GM21717 (cell line): ENCODE data around the gene DCBLD1.
A peak's percentile ranks its signal among the peaks of the same experiment; 100 is the strongest.
"Not testable (repeated sequence)": the region's sequence is repeated elsewhere in the genome, so short reads cannot be mapped to it uniquely, and the experiment has no call there.

Experiments used
- ATAC-seq: cut with Tn5 transposase; IDR thresholded peaks from one replicate; pipeline ENCODE4 v1.9.1; 2021; ENCODE audit warnings: mild to moderate bottlenecking, moderate library complexity; ENCODE audit not compliant: unreplicated experiment

The DCBLD1 gene

GRCh38 chr6:117496383-117496990 is 14.0 kb downstream of the DCBLD1 start:
- ATAC-seq: peak; percentile 48

- ATAC-seq: no peak
Observed at GRCh38 chr6:117497237-117497636, 14.8 kb downstream of the DCBLD1 start.

GRCh38 chr6:117498159-117498558 is 15.7 kb downstream of the DCBLD1 start:
- peak; percentile 60 for ATAC-seq

GRCh38 chr6:117501722-117502121 is 19.2 kb downstream of the DCBLD1 start:
- ATAC-seq: no peak

DNA sequence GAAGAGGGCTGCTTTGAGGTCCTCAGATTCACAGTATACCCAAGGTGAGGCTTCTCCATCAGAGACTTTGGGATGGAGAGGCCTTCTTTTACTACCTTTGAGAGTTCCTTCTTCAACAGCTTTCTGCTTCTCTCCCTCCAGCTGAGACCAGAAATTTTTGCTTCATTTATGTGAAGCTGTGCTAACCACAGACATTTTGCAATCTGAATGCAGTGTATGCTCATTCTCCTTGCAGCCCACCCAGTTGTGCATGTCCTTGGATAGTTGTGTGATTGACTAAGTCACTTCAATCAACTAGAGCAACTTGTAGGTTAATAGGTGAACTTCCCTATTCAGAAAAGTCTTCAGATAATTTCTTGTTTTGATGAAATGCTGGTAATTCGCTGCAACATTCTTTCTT is 20.1 kb downstream of the DCBLD1 start:
- no peak for ATAC-seq

DNA sequence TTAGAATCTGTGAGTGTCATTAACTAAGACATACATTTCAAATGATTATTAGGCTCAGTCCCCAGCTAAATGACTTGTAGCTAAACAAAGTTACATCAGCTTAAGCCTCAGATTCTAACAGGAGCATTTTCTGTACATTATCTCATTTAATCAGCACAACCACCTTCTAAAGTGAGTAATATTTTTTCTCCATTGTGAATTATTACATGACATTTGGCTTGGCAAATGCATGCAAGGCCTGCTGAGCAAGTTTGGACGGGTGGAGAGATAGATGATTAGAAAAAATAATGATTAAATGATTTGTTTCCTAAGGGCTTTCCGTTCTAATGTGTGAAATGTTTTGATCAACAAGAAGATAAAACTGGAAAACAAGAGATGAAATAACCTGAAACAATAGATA is 20.7 kb downstream of the DCBLD1 start:
- ATAC-seq: no peak

DNA sequence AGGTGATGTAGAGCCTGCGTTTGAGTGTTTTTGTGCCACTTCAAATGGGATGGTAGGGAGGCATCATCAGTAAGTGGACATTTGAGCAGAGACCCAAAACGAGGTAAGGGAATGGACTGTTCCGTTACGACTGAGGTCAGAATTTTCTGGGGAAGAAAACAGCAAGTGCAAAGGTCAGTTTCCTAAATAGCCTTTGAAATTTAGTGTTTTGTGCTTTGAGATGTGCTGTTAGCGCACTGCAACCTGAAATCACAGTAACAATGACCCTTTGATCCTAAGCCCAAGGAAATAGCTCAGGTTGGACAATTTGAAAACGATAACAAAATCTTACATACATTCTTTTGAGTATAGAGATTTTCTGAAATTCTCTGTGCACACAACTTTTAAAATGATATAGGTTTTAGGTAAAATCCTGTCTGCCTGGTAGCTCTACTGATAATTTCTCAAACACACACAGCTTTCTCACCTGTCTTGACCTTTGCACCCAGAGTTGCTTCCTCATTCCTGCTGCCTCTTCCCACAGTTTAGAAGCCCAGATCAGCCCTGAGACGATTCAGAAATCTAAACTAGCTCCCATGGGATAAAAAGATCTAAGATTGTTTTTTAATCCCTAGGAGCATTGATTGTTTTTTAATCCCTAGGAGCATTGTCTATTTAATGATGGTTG is 22.1 kb downstream of the DCBLD1 start:
- ATAC-seq: no peak

DNA sequence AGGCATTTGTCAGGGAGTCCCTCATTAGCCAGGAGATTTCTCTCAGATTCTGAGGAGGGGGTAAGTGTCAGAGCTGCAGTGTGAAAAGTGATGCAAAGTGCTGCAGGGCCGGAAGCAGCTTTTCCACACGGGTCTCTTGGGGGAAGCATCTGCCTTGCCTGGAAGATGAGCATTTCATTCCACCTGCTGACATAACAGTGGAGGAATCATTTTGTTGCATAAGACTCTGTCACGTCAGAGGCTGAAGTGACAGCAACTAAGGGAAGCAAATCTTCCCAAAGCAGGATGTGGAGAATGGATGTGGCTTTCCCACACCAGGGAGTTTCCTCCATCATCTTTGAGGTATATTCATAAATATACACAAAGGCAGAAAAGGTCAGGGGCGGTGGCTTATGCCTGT is 22.8 kb downstream of the DCBLD1 start:
- ATAC-seq: no peak

- no peak for ATAC-seq
Observed at GRCh38 chr6:117506180-117506835, 23.8 kb downstream of the DCBLD1 start.

GRCh38 chr6:117506907-117507306 is 24.4 kb downstream of the DCBLD1 start:
- ATAC-seq: no peak

DNA sequence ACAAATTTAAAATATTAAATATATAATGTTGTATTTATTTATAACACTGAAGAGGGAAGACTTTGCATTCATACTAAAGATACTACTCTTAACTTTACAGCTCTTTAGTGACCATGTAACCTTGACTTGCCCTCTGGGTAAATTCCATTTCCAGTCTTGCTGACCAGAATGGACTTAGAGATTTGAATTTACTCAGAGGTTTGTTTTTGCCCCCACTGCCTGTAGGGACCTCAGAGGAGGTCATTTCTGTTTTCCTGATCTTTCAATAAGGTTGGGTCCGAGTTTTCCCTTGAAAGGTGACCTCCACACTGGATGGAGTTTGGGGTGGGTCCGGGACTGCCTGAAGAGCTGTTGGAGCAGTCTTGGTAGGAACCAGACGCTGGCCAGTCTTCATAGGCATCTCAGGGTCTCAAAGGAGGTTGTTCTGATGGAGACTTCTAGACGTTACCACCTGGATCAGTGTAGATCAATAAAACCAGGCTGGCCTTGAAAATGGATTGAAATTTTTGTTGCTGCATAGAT is 26.0 kb downstream of the DCBLD1 start:
- no peak for ATAC-seq

DNA sequence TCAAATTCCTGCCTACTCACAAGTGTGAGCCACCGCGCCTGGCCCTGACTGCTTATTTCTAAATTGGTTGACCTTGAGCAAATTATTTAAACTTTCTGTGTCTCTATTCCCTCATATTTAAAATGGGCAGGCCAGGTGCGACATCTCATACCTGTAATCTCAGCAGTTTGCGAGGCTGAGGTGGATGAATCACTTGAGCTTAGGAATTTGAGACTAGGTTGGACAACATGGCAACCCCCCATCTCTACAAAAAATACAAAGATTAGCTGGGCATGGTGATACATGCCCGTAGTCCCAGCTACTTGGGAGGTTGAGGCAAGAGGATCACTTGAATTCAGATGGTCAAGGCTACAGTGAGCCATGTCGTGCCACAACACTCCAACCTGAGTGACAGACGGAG is 26.5 kb downstream of the DCBLD1 start:
- ATAC-seq: no peak

DNA sequence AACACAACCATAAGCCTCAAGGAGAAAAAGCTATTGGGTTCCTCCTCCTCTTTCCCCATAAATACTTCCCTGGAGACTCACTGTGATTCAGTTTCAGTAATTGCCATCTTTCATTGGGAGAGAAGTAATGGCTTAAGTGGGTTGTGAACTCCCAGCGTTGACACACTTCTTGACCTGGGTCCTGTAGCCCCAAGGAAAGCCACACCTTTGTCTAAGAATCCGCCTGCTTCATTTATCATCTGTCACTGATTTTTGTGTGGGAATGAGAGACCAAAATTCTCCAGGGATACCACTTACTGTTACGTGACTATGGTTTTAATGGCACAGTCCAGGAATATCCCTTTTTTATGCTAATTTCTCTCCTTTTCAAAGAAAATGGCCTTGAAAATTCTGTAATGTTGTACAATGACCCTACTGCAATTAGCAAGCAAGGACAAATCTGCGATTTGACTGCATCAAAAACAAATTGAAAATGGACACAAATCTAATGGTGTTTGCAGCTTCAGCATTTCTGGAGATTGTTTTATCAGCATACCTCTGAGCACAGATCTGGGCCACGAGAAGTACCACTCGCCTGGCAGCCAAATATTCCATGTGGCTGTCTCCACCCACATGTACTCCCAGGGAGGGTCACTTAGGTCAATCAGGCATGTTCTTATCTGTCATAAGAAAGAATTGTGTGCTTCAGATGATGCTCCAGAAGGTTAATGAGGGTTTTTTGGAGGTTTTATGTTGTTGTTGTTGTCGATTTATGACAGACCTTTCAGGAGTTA is 29.8 kb downstream of the DCBLD1 start:
- no peak for ATAC-seq

DNA sequence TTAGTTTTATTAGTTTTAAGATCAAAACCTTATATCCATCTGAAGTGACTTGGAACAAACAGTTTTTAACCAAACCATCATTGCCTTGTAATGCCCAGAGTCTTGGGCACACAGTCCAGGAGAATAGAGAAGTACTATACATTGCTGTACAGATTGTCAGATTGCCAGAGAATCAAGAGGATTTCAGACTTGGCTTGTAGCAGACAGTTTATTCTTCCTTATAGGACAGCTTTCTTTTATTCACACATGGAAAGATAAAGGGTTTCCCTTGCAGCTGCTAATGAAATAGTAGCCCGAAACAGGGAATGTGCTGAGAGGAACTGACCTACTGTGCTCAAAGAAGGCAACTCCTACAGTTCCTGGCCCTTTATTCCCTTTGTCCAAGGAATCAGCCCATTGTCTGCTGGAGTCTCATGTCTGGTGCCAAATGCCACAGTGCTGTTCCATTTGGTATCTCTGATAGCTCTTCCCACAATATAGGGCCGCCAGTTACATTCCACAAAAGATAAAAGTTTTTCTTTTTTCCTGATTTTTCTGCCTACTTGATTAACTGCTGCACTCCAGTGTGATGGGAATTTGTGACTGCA is 30.6 kb downstream of the DCBLD1 start:
- no peak for ATAC-seq

DNA sequence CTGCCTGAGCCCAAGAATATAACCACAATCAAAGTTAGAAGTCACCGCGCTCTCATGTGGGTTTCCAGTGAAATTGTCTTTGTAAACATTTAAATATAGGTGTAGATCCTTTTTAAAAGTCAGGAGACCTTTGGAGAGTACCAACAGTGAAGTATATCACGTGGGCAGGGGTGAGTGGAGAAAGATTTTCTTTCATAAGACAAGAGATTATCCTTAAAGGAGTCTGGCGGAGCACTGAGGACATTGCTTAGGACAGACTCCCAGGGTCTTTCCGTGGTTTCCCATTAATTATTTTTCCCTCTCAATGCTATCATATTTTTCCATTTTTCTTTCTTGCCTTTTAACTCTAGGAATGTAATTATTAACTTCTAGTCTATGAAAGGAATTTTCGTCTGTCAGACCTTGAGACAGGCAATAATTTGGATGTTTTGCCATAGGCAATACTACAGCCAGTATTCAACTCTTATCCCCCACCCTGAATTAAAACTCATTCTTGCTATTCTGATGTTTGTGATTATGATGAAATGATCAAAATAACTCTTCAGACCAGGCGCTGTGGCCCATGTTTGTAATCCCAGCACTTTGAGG is 31.4 kb downstream of the DCBLD1 start:
- ATAC-seq: no peak

DNA sequence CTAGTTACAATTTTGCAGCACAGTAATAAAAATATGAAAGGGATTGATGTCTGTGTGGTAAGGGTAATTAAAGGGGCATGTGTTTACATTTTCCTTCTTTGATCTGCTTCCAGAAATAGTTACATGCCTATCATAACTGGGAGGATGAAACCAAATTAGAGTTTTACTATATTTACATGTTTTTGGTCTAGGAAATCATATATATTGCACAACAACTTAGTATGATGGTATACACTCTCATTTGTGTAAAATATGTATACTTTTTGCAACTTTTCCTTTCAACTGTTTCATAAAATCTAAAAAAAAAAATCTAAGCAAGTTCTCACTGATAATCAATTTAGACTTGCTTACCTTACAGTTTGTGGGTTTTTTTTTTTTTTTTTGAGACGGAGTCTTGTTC is 32.2 kb downstream of the DCBLD1 start:
- ATAC-seq: no peak

GRCh38 chr6:117515326-117515725 is 32.9 kb downstream of the DCBLD1 start:
- no peak for ATAC-seq

- ATAC-seq: not testable (repeated sequence)
Observed at GRCh38 chr6:117517995-117518394, 35.5 kb downstream of the DCBLD1 start.

GRCh38 chr6:117518870-117519269 is 36.4 kb downstream of the DCBLD1 start:
- ATAC-seq: no peak

GRCh38 chr6:117520603-117521395 is 38.3 kb downstream of the DCBLD1 start:
- no peak for ATAC-seq
